Loucy (cell line): ENCODE data around the gene IGDCC3.

Experiments used
- H2AFZ ChIP-seq: fragments of 200-600 bp; sonication (generic); 2 replicates; pipeline ENCODE4 v1.6.0; 2016; ENCODE audit warnings: antibody characterized with exemption, mild to moderate bottlenecking, low read length, moderate library complexity
- H3F3A ChIP-seq: fragments of 200-600 bp; 2 replicates; pipeline ENCODE4 v1.6.0; 2016; ENCODE audit warnings: antibody characterized with exemption, low read depth, mild to moderate bottlenecking
- H3K27me3 ChIP-seq: fragments of 200-600 bp; sonication (generic); 2 replicates; pipeline ENCODE4 v1.6.1; 2014; ENCODE audit warnings: low read length, mild to moderate bottlenecking; ENCODE audit not compliant: insufficient read depth, poor library complexity, severe bottlenecking
- H3K36me3 ChIP-seq: fragments of 200-600 bp; sonication (generic); 2 replicates; pipeline ENCODE4 v1.6.1; 2016; ENCODE audit warnings: low read length; ENCODE audit not compliant: insufficient read depth
- H3K4me1 ChIP-seq: fragments of 200-600 bp; sonication (generic); 2 replicates; pipeline ENCODE4 v1.5.1; 2014; ENCODE audit warnings: low read length, mild to moderate bottlenecking; ENCODE audit not compliant: insufficient read depth, poor library complexity, severe bottlenecking
- H3K4me2 ChIP-seq: fragments of 200-600 bp; sonication (generic); 2 replicates; pipeline ENCODE4 v1.6.0; 2014; ENCODE audit warnings: antibody characterized with exemption, low read length, low read depth, mild to moderate bottlenecking; ENCODE audit not compliant: poor library complexity, severe bottlenecking
- H3K4me3 ChIP-seq: fragments of 200-600 bp; sonication (generic); 2 replicates; pipeline ENCODE4 v1.5.1; 2014; ENCODE audit warnings: low read length, mild to moderate bottlenecking, mixed read lengths; ENCODE audit not compliant: poor library complexity, severe bottlenecking
- H3K79me2 ChIP-seq: fragments of 200-600 bp; sonication (generic); 2 replicates; pipeline ENCODE4 v1.6.1; 2014; ENCODE audit warnings: low read length; ENCODE audit not compliant: insufficient read depth
- H3K9ac ChIP-seq: fragments of 200-600 bp; sonication (generic); 2 replicates; pipeline ENCODE4 v1.6.0; 2014; ENCODE audit warnings: mild to moderate bottlenecking, low read depth, low read length, moderate library complexity; ENCODE audit not compliant: poor library complexity, severe bottlenecking
- H3K9me2 ChIP-seq: fragments of 200-600 bp; sonication (generic); replicated peaks from 2 replicates; pipeline ENCODE4 v1.6.1; 2016; ENCODE audit warnings: low read depth, low read length, mixed read lengths
- H3K9me3 ChIP-seq: fragments of 200-600 bp; sonication (generic); 2 replicates; pipeline ENCODE4 v1.6.1; 2014; ENCODE audit warnings: mild to moderate bottlenecking, antibody characterized with exemption, low read length, low read depth; ENCODE audit not compliant: insufficient read depth
- H4K20me1 ChIP-seq: fragments of 200-600 bp; sonication (generic); 2 replicates; pipeline ENCODE4 v1.6.0; 2014; ENCODE audit warnings: antibody characterized with exemption, low read length, mild to moderate bottlenecking; ENCODE audit not compliant: insufficient read depth, poor library complexity, severe bottlenecking
- CTCF ChIP-seq: fragments of 200-600 bp; sonication (generic); conservative IDR thresholded peaks from 2 replicates; pipeline ENCODE4 v1.5.1; 2014; ENCODE audit warnings: mild to moderate bottlenecking, antibody characterized with exemption, low read length
- EZH2phosphoT487 ChIP-seq: fragments of 200-600 bp; IDR thresholded peaks from 2 replicates; pipeline ENCODE4 v1.6.1; 2018; ENCODE audit warnings: antibody characterized with exemption, mild to moderate bottlenecking, moderate library complexity, borderline replicate concordance

Gene IGDCC3

GRCh38 chr15:65405791-65406423 is 28.1 kb upstream of the IGDCC3 start:
- Histone ChIP-seq H3K4me2 (no peak overlapping the region), H3K9me2 (no peaks in the 10 kb centered on the region), H3F3A (no peaks in the 10 kb centered on the region), H3K79me2 (no peaks in the 10 kb centered on the region), H3K27me3 (no peaks in the 10 kb centered on the region), H2AFZ (no peak overlapping the region), H3K9ac (no peak overlapping the region), H3K36me3 (no peaks in the 10 kb centered on the region), H3K4me3 (no peak overlapping the region), H3K9me3 (no peaks in the 10 kb centered on the region), H4K20me1 (no peaks in the 10 kb centered on the region), H3K4me1 (peaks cover 21% of the 10 kb centered on the region)
- TF ChIP-seq CTCF, result no peak
- TF ChIP-seq EZH2phosphoT487, result no peak

- no peak overlapping the region for H2AFZ ChIP-seq
- H4K20me1 ChIP-seq, result no peaks in the 10 kb centered on the region
- H3K4me1 ChIP-seq, result peaks cover 17% of the 10 kb centered on the region
- H3K79me2 ChIP-seq, result no peaks in the 10 kb centered on the region
- H3K9me3 ChIP-seq, result no peaks in the 10 kb centered on the region
- H3K4me2 ChIP-seq, result no peak overlapping the region
- H3K9me2 ChIP-seq, result no peaks in the 10 kb centered on the region
- no peak overlapping the region for H3K4me3 ChIP-seq
- TF ChIP-seq EZH2phosphoT487 (no peak), CTCF (no peak)
- no peak overlapping the region for H3K9ac ChIP-seq
- no peaks in the 10 kb centered on the region for H3K27me3 ChIP-seq
- no peaks in the 10 kb centered on the region for H3K36me3 ChIP-seq
- H3F3A ChIP-seq, result no peaks in the 10 kb centered on the region
Measured at GRCh38 chr15:65404186-65404872, 26.5 kb upstream of the IGDCC3 start.

GRCh38 chr15:65402961-65403360 is 25.2 kb upstream of the IGDCC3 start:
- Histone ChIP-seq H3K27me3 (no peaks in the 10 kb centered on the region), H3K36me3 (no peaks in the 10 kb centered on the region), H4K20me1 (no peaks in the 10 kb centered on the region), H3K79me2 (no peaks in the 10 kb centered on the region), H3K9me3 (no peaks in the 10 kb centered on the region), H3K4me3 (no peak overlapping the region), H3K9me2 (no peaks in the 10 kb centered on the region), H3K4me1 (peaks cover 5% of the 10 kb centered on the region), H3K9ac (no peak overlapping the region), H3F3A (no peaks in the 10 kb centered on the region), H2AFZ (no peak overlapping the region), H3K4me2 (no peak overlapping the region)
- TF ChIP-seq CTCF, result no peak
- TF ChIP-seq EZH2phosphoT487, result no peak
